PFSK-1 (cell line): Measurements from ENCODE around the gene HRH1.

ENCODE experiments used
- FOXP2 ChIP-seq: optimal IDR thresholded peaks from 2 replicates; pipeline ENCODE3; 2011; ENCODE audit warnings: borderline replicate concordance, control low read depth, inconsistent platforms; ENCODE audit not compliant: insufficient read depth; ENCODE audit errors: extremely low read length, extremely low read depth
- POLR2AphosphoS5 ChIP-seq: IDR thresholded peaks from 2 replicates; pipeline ENCODE4 v1.6.1; 2012; ENCODE audit warnings: low read depth, mild to moderate bottlenecking, control low read depth, low read length, moderate library complexity
- REST ChIP-seq, 2 experiments: IDR thresholded peaks; 2 replicates each; pipeline versions ENCODE4 v1.6.1 to v1.8.0; 2011 to 2012; ENCODE audit warnings: low read depth in 2 of 2, low read length in 2 of 2, control low read depth in 1 of 2, inconsistent platforms in 1 of 2, mild to moderate bottlenecking in 1 of 2, moderate library complexity in 1 of 2; ENCODE audit not compliant: insufficient read depth in 1 of 2
- SIN3A ChIP-seq: IDR thresholded peaks from 2 replicates; pipeline ENCODE4 v1.6.1; 2012; ENCODE audit warnings: mild to moderate bottlenecking, low read length, moderate library complexity, borderline replicate concordance; ENCODE audit not compliant: insufficient read depth
- TAF1 ChIP-seq: IDR thresholded peaks from 2 replicates; pipeline ENCODE4 v1.6.1; 2012; ENCODE audit warnings: low read length, control low read depth, borderline replicate concordance; ENCODE audit not compliant: insufficient read depth

The HRH1 gene

GRCh38 chr3:11236588-11237461 lies 82.5 kb downstream of the HRH1 start:
- TF ChIP-seq SIN3A (no peak), POLR2AphosphoS5 (no peak), REST (IDR thresholded peaks at IDR 0.05; ENCODE audit: insufficient read depth in 1 of 2, low read depth in 2 of 2, low read length in 2 of 2) (no peak), FOXP2 (no peak), TAF1 (no peak)

GRCh38 chr3:11238060-11238459 lies 83.8 kb downstream of the HRH1 start:
- no peak for TF ChIP-seq SIN3A
- no peak for TF ChIP-seq POLR2AphosphoS5
- TF ChIP-seq FOXP2, result no peak
- no peak for TF ChIP-seq REST (IDR thresholded peaks at IDR 0.05; ENCODE audit: insufficient read depth in 1 of 2, low read depth in 2 of 2, low read length in 2 of 2)
- TF ChIP-seq TAF1, result no peak

GRCh38 chr3:11238880-11239279 lies 84.6 kb downstream of the HRH1 start:
- TF ChIP-seq POLR2AphosphoS5, result no peak
- TF ChIP-seq TAF1, result no peak
- TF ChIP-seq REST (IDR thresholded peaks at IDR 0.05; ENCODE audit: insufficient read depth in 1 of 2, low read depth in 2 of 2, low read length in 2 of 2), result no peak
- no peak for TF ChIP-seq SIN3A
- TF ChIP-seq FOXP2, result no peak

- no peak for TF ChIP-seq FOXP2
- TF ChIP-seq REST (IDR thresholded peaks at IDR 0.05; ENCODE audit: insufficient read depth in 1 of 2, low read depth in 2 of 2, low read length in 2 of 2), result no peak
- TF ChIP-seq TAF1, result no peak
- TF ChIP-seq POLR2AphosphoS5, result no peak
- no peak for TF ChIP-seq SIN3A
Measured at GRCh38 chr3:11239796-11240195, 85.5 kb downstream of the HRH1 start.

- no peak for TF ChIP-seq POLR2AphosphoS5
- no peak for TF ChIP-seq TAF1
- TF ChIP-seq SIN3A, result no peak
- TF ChIP-seq REST (IDR thresholded peaks at IDR 0.05; ENCODE audit: insufficient read depth in 1 of 2, low read depth in 2 of 2, low read length in 2 of 2), result no peak
- no peak for TF ChIP-seq FOXP2
Measured at GRCh38 chr3:11240496-11240895, 86.2 kb downstream of the HRH1 start.
